ENCODE data around the gene CCL25. TPM values are rescaled to one million over a fixed set of nuclear protein-coding genes. Genes with fewer than 3 reads are reported as not detected.
"Not testable (repeated sequence)": the region's sequence is repeated elsewhere in the genome, so short reads cannot be mapped to it uniquely, and the experiment has no call there.

CCL25 gene
- polyA plus RNA-seq, 1 donor from 2014 or later: 1.9 TPM

GRCh38 chr19:8023371-8023770, 29.2 kb upstream of the CCL25 start:
- H3K4me3 ChIP-seq (ENCODE audit: low read length): no peak overlapping the region
- H3K9me3 ChIP-seq (ENCODE audit: low read length): no peaks in the 10 kb centered on the region
- H3K4me2 ChIP-seq (ENCODE audit: low read length): no peak overlapping the region
- H3K27me3 ChIP-seq (ENCODE audit: insufficient read depth, low read depth, low read length): no peaks in the 10 kb centered on the region
- H3K27ac ChIP-seq (ENCODE audit: low read length): no peak overlapping the region
- H3K79me2 ChIP-seq (replicated peaks; ENCODE audit: insufficient read depth, low read length): no peaks in the 10 kb centered on the region
- no peaks in the 10 kb centered on the region for H4K20me1 ChIP-seq (ENCODE audit: insufficient read depth)
- H3F3A ChIP-seq (ENCODE audit: insufficient read depth, low read length, poor library complexity, severe bottlenecking): no peaks in the 10 kb centered on the region
- no peaks in the 10 kb centered on the region for H3K9me2 ChIP-seq (ENCODE audit: insufficient read depth, low read length)
- H2AFZ ChIP-seq (ENCODE audit: low read depth, low read length): no peak overlapping the region
- H3K36me3 ChIP-seq (ENCODE audit: insufficient read depth, low read length): no peaks in the 10 kb centered on the region
- H3K9ac ChIP-seq (ENCODE audit: low read length): no peak overlapping the region
- TF ChIP-seq POLR2AphosphoS5 (IDR thresholded peaks at IDR 0.05) (no peak), REST (IDR thresholded peaks at IDR 0.05; ENCODE audit: borderline replicate concordance) (no peak), EZH2 (IDR thresholded peaks at IDR 0.05; ENCODE audit: borderline replicate concordance, insufficient read depth, low read length, poor library complexity, severe bottlenecking) (no peak), CTCF (IDR thresholded peaks at IDR 0.05; ENCODE audit: poor library complexity, severe bottlenecking) (no peak)

GRCh38 chr19:8024256-8024655, 28.3 kb upstream of the CCL25 start:
- not testable (repeated sequence) for H3F3A ChIP-seq (ENCODE audit: insufficient read depth, low read length, poor library complexity, severe bottlenecking); H3K27ac ChIP-seq (ENCODE audit: low read length); H3K9ac ChIP-seq (ENCODE audit: low read length); H3K79me2 ChIP-seq (replicated peaks; ENCODE audit: insufficient read depth, low read length); H3K4me3 ChIP-seq (ENCODE audit: low read length); H3K36me3 ChIP-seq (ENCODE audit: insufficient read depth, low read length); H2AFZ ChIP-seq (ENCODE audit: low read depth, low read length); H4K20me1 ChIP-seq (ENCODE audit: insufficient read depth); H3K27me3 ChIP-seq (ENCODE audit: insufficient read depth, low read depth, low read length); H3K9me3 ChIP-seq (ENCODE audit: low read length); H3K4me2 ChIP-seq (ENCODE audit: low read length); H3K9me2 ChIP-seq (ENCODE audit: insufficient read depth, low read length)

DNA sequence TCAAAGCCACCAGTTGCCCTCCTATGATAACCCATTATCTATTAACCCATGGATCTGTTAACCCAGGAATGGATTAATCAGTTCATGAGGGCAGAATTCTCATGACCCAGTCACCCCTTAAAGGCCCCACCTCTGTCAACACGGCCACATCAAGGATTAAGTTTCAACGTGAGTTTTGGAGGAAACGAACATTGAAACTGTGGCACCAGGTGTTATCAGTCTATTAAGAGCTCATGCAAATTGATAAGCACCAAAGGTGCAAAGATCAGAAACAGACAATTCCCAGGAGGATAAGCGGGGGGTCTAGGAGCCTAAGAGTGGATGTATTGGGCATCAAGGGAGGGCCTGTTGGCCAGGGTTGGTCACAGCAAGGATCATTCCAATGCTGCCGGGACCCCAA, 27.2 kb upstream of the CCL25 start:
- Histone ChIP-seq H4K20me1 (ENCODE audit: insufficient read depth) (no peaks in the 10 kb centered on the region), H3K9me2 (ENCODE audit: insufficient read depth, low read length) (no peaks in the 10 kb centered on the region), H3K27me3 (ENCODE audit: insufficient read depth, low read depth, low read length) (no peaks in the 10 kb centered on the region), H3K9ac (ENCODE audit: low read length) (no peak overlapping the region), H3K4me2 (ENCODE audit: low read length) (no peak overlapping the region), H3K4me3 (ENCODE audit: low read length) (no peak overlapping the region), H3K79me2 (replicated peaks; ENCODE audit: insufficient read depth, low read length) (no peaks in the 10 kb centered on the region), H3F3A (ENCODE audit: insufficient read depth, low read length, poor library complexity, severe bottlenecking) (no peaks in the 10 kb centered on the region), H3K36me3 (ENCODE audit: insufficient read depth, low read length) (no peaks in the 10 kb centered on the region), H2AFZ (ENCODE audit: low read depth, low read length) (no peak overlapping the region), H3K9me3 (ENCODE audit: low read length) (no peaks in the 10 kb centered on the region), H3K27ac (ENCODE audit: low read length) (no peak overlapping the region)
- no peak for TF ChIP-seq TAF1 (IDR thresholded peaks at IDR 0.05; ENCODE audit: low read depth)
- TF ChIP-seq REST (IDR thresholded peaks at IDR 0.05; ENCODE audit: borderline replicate concordance): no peak
- TF ChIP-seq EZH2 (IDR thresholded peaks at IDR 0.05; ENCODE audit: borderline replicate concordance, insufficient read depth, low read length, poor library complexity, severe bottlenecking): no peak
- no peak for TF ChIP-seq MXI1 (conservative IDR thresholded peaks at IDR 0.05; ENCODE audit: poor library complexity, severe bottlenecking)
- TF ChIP-seq POLR2AphosphoS5 (IDR thresholded peaks at IDR 0.05): no peak
- no peak for TF ChIP-seq SMC3 (conservative IDR thresholded peaks at IDR 0.05; ENCODE audit: poor library complexity)
- no peak for TF ChIP-seq EP300 (conservative IDR thresholded peaks at IDR 0.05; ENCODE audit: poor library complexity, severe bottlenecking)
- no peak for TF ChIP-seq RAD21 (conservative IDR thresholded peaks at IDR 0.05)
- TF ChIP-seq CTCF (IDR thresholded peaks at IDR 0.05; ENCODE audit: poor library complexity, severe bottlenecking): no peak
